ENCODE measurements around the gene ARHGEF12. TPM values are rescaled to one million over a fixed set of nuclear protein-coding genes. Genes with fewer than 3 reads are reported as not detected.
"Not testable (repeated sequence)": the region's sequence is repeated elsewhere in the genome, so short reads cannot be mapped to it uniquely, and the experiment has no call there.

ARHGEF12 gene
- total RNA-seq, 1 donor = 134 TPM

DNA sequence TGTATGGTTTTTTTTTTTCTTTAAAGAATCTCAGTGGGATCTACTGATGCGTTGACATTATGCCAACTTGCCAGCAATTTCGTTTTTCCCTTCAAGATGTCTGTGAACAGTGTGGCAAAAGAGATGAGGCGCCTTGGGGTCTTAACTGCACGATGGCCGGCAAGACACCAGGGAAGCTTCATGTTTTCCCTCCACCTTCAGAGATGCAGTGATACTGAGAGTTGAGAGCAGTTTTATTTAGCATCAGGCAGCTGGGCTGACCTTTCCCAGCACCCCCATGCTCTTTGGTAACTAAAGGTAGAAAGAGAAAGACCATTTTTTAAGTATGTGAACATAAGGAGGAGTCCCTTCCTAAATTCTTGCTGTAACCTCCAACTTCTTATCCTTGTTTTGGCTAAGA lies 163.6 kb downstream of the ARHGEF12 start:
- Histone ChIP-seq H3K4me2 (ENCODE audit: insufficient read depth, low read length) (peak overlapping the region; percentile 53), H3K27ac (ENCODE audit: low read depth, low read length) (no peak overlapping the region), H3K4me3 (ENCODE audit: insufficient read depth, low read length) (peak overlapping the region; percentile 2)

DNA sequence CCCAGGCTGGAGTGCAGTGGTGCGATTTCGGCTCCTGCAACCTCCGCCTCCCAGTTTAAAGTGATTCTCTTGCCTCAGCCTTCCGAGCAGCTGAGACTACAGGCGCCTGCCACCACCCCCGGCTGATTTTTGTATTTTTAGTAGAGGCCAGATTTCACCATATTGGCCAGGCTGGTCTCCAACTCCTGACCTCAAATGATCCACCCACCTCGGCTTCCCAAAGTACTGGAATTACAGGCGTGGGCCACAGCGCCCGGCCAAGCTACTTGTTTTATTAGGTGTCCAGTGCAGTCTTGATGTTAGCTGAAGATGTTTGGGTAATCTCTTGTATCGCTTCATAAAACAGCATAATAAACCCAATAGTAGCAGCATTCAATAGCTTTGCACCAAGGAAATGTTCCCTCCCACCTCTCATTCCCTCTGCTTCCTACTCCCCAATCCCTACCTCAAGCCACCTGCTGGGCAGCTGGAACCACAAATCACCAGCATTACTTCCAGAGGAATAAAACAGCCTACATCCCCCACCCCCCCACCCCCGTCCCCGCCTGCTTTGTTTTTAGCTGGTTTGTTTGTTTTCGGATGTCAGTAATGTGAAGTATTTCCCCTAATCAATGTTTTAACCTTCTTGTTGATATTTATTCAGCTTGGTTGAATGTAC lies 164.3 kb downstream of the ARHGEF12 start:
- no peaks in the 10 kb centered on the region for H3K36me3 ChIP-seq (ENCODE audit: insufficient read depth, low read length)
- no peaks in the 10 kb centered on the region for H3K9me3 ChIP-seq (ENCODE audit: low read depth, low read length)
- no peak overlapping the region for H3K27ac ChIP-seq (ENCODE audit: low read depth, low read length)
- H3K27me3 ChIP-seq (ENCODE audit: insufficient read depth, low read length) = peaks cover 4% of the 10 kb centered on the region
- peak overlapping the region; percentile 2 for H3K4me3 ChIP-seq (ENCODE audit: insufficient read depth, low read length)
- H2AFZ ChIP-seq (ENCODE audit: low read length) = no peak overlapping the region
- H3K79me2 ChIP-seq (ENCODE audit: insufficient read depth, low read length) = no peaks in the 10 kb centered on the region
- H3K4me2 ChIP-seq (ENCODE audit: insufficient read depth, low read length) = peak overlapping the region; percentile 53
- TF ChIP-seq, protein P1, sequence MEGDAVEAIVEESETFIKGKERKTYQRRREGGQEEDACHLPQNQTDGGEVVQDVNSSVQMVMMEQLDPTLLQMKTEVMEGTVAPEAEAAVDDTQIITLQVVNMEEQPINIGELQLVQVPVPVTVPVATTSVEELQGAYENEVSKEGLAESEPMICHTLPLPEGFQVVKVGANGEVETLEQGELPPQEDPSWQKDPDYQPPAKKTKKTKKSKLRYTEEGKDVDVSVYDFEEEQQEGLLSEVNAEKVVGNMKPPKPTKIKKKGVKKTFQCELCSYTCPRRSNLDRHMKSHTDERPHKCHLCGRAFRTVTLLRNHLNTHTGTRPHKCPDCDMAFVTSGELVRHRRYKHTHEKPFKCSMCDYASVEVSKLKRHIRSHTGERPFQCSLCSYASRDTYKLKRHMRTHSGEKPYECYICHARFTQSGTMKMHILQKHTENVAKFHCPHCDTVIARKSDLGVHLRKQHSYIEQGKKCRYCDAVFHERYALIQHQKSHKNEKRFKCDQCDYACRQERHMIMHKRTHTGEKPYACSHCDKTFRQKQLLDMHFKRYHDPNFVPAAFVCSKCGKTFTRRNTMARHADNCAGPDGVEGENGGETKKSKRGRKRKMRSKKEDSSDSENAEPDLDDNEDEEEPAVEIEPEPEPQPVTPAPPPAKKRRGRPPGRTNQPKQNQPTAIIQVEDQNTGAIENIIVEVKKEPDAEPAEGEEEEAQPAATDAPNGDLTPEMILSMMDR (IDR thresholded peaks at IDR 0.05; ENCODE audit: extremely low read depth, low read depth, low read length) = no peak
- H4K20me1 ChIP-seq (ENCODE audit: insufficient read depth, low read length) = no peaks in the 10 kb centered on the region
- H3K4me1 ChIP-seq (ENCODE audit: insufficient read depth, low read length) = peaks cover 5% of the 10 kb centered on the region
- peak; percentile 38 for DNase-seq (ENCODE audit: insufficient read length, low spot score, missing footprints)

More for the DNA sequence above, 163.6 kb downstream of the ARHGEF12 start:
- DNase-seq (ENCODE audit: insufficient read length, low spot score, missing footprints) = no peak
- no peaks in the 10 kb centered on the region for H3K79me2 ChIP-seq (ENCODE audit: insufficient read depth, low read length)
- no peaks in the 10 kb centered on the region for H3K9me3 ChIP-seq (ENCODE audit: low read depth, low read length)
- no peaks in the 10 kb centered on the region for H3K36me3 ChIP-seq (ENCODE audit: insufficient read depth, low read length)
- H2AFZ ChIP-seq (ENCODE audit: low read length) = no peak overlapping the region
- H3K27me3 ChIP-seq (ENCODE audit: insufficient read depth, low read length) = no peaks in the 10 kb centered on the region
- H4K20me1 ChIP-seq (ENCODE audit: insufficient read depth, low read length) = no peaks in the 10 kb centered on the region
- peaks cover 5% of the 10 kb centered on the region for H3K4me1 ChIP-seq (ENCODE audit: insufficient read depth, low read length)
- TF ChIP-seq, protein P1 (IDR thresholded peaks at IDR 0.05; ENCODE audit: extremely low read depth, low read depth, low read length) = no peak

DNA sequence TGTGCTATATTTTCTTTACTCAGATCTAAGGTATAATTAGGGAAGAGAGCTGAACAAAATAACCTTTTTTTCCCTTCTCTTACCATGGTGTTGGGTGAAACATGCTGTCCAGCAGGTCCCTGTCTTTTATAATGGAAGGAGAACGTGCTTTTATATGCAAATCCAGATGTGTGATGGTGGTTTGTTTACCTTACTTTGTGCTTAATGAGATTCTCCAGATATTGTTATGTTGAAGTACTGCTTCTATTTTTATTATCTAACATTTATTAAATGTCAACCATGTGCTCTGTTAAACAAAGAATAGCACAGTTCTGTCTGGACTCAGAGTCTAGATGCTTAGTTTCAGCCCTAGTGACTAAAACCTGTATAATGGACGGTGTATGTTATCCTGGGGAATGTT lies 165.2 kb downstream of the ARHGEF12 start:
- Histone ChIP-seq H4K20me1 (ENCODE audit: insufficient read depth, low read length) (no peaks in the 10 kb centered on the region), H3K9me3 (ENCODE audit: low read depth, low read length) (no peaks in the 10 kb centered on the region), H3K27ac (ENCODE audit: low read depth, low read length) (no peak overlapping the region), H3K79me2 (ENCODE audit: insufficient read depth, low read length) (no peaks in the 10 kb centered on the region), H2AFZ (ENCODE audit: low read length) (no peak overlapping the region), H3K4me1 (ENCODE audit: insufficient read depth, low read length) (peaks cover 5% of the 10 kb centered on the region), H3K4me2 (ENCODE audit: insufficient read depth, low read length) (no peak overlapping the region), H3K27me3 (ENCODE audit: insufficient read depth, low read length) (peaks cover 12% of the 10 kb centered on the region), H3K4me3 (ENCODE audit: insufficient read depth, low read length) (no peak overlapping the region), H3K36me3 (ENCODE audit: insufficient read depth, low read length) (no peaks in the 10 kb centered on the region)
- TF ChIP-seq, protein P1 (IDR thresholded peaks at IDR 0.05; ENCODE audit: extremely low read depth, low read depth, low read length) = no peak
- DNase-seq (ENCODE audit: insufficient read length, low spot score, missing footprints) = peak; percentile 34

DNA sequence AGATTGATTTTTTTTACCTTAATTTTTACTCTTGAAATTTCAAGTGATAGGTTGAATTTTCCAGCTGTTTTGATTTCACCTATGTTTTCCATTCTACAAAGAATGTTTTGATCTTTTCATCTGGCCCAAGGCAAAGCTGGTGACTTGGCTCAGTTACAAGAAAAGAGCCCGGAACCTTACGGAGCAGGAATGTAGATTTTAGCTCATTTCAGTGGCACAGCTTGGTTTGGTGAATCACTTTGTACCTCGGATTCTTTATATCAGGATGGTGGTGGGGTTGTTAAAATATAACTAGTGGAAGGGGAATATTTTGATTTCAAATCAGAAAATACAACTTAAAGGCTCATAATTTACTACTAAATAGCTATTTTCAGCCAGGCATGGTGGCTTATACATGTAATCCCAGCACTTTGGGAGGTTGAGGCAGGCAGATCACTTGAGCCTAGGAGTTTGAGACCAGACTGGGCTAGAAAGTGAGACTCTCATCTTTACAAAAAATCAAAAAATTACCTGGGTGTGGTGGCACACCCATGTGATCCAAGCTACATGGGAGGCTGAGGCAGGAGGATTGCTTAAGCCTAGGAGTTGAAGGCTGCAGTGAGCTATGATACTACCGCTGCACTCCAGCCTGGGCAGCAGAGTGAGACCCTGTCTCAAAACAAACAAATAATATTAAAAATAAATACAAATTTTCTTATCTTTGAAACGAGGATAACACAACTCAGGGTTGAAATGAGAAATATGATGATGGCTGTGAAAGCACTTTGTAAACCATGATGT lies 166.0 kb downstream of the ARHGEF12 start:
- peak; percentile 48 for DNase-seq (ENCODE audit: insufficient read length, low spot score, missing footprints)
- Histone ChIP-seq H3K4me3 (ENCODE audit: insufficient read depth, low read length) (no peak overlapping the region), H3K4me2 (ENCODE audit: insufficient read depth, low read length) (no peak overlapping the region), H3K36me3 (ENCODE audit: insufficient read depth, low read length) (no peaks in the 10 kb centered on the region), H2AFZ (ENCODE audit: low read length) (no peak overlapping the region), H3K27me3 (ENCODE audit: insufficient read depth, low read length) (peaks cover 17% of the 10 kb centered on the region), H3K9me3 (ENCODE audit: low read depth, low read length) (no peaks in the 10 kb centered on the region), H3K27ac (ENCODE audit: low read depth, low read length) (no peak overlapping the region), H4K20me1 (ENCODE audit: insufficient read depth, low read length) (no peaks in the 10 kb centered on the region), H3K79me2 (ENCODE audit: insufficient read depth, low read length) (no peaks in the 10 kb centered on the region), H3K4me1 (ENCODE audit: insufficient read depth, low read length) (peaks cover 6% of the 10 kb centered on the region)
- TF ChIP-seq, protein P1 (IDR thresholded peaks at IDR 0.05; ENCODE audit: extremely low read depth, low read depth, low read length) = no peak

DNA sequence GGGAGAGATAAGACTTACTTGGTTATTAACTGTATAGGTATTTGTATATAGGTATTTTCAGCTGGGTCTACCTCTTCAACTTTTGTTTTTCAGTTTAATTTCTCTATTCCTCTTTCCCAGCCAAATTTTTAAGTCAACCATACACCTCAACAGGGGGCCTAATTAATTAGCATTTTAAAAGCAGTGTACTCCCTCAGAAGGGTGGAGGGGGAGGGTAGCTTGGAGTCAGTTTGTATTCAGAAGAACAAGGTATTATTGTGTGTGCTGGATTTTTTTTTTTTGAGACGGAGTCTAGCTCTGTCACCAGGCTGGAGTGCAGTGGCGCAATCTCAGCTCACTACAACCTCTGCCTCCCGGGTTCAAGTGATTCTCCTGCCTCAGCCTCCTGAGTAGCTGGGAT lies 167.3 kb downstream of the ARHGEF12 start:
- not testable (repeated sequence) for H3K27ac ChIP-seq (ENCODE audit: low read depth, low read length); H2AFZ ChIP-seq (ENCODE audit: low read length); H3K4me3 ChIP-seq (ENCODE audit: insufficient read depth, low read length); H3K4me2 ChIP-seq (ENCODE audit: insufficient read depth, low read length); DNase-seq (ENCODE audit: insufficient read length, low spot score, missing footprints); H4K20me1 ChIP-seq (ENCODE audit: insufficient read depth, low read length); H3K9me3 ChIP-seq (ENCODE audit: low read depth, low read length); H3K79me2 ChIP-seq (ENCODE audit: insufficient read depth, low read length); H3K36me3 ChIP-seq (ENCODE audit: insufficient read depth, low read length); H3K4me1 ChIP-seq (ENCODE audit: insufficient read depth, low read length)
- peaks cover 22% of the 10 kb centered on the region for H3K27me3 ChIP-seq (ENCODE audit: insufficient read depth, low read length)
